ENCODE data around the gene CRYZ. TPM values are rescaled to one million over a fixed set of nuclear protein-coding genes. Genes with fewer than 3 reads are reported as not detected.
A peak's percentile ranks its signal among the peaks of the same experiment; 100 is the strongest.
"Not testable (repeated sequence)": the region's sequence is repeated elsewhere in the genome, so short reads cannot be mapped to it uniquely, and the experiment has no call there.

The CRYZ gene
- total RNA-seq, 1 donor, result 35.1 TPM

DNA sequence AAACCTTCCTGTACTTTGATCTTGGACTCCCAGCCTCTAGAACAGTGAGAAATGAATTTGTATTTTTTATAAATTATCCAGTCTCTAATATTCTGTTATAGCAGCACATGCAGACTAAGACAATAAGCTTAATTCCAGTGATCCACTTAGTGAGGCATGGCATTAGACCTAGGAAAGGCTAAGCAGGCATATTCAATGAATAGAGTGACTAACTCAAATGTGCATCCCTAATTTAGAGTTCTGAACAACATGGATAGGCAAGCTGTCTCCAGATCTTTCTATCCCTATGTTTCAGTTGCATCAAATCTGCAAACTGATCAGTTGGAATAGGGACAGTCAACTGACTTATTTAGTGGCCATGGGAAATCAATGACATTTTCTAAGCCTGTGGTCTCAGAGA lies 54.9 kb downstream of the CRYZ start:
- Histone ChIP-seq H3K4me1 (ENCODE audit: insufficient read depth, low read length) (peaks cover 2% of the 10 kb centered on the region), H3K4me2 (ENCODE audit: insufficient read depth, low read length) (no peak overlapping the region)

DNA sequence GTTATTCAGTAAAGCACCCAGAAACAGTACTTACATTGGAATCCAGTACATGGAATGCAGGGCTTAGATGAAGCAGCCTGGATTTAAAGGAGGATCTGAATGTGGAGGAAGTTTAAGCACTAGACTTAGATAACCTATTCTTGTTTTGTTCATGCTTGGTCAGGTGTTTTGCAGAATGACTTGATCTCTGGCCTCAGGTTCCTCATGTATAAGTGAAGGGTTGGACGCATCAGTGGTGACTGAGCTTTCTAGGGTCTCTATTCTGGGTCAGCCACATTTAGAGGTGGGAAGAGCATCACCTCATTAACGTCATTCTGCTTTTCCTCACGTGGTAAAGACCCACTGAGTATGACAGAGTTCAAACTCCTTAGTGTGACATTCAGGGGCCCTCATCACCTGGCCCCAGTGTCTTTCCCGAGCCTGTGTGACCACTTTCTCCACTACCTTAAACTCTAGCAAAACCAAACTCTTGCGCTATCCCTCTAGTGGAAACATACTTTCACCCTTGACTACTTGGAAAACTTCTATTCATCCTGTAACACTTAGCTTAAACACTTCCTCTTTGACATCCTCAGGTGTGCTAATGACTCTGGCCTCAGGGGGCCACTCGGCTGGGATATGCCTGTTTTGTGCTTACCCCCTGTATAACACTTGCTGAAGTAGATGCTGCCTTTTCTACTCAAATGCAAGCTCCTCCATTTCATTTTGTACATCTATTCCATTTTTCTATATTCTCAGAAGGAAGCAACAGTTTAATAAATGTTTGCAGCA lies 58.4 kb downstream of the CRYZ start:
- TF ChIP-seq CTCF (IDR thresholded peaks at IDR 0.05; ENCODE audit: extremely low read depth, low read depth, low read length), result no peak
- no peak overlapping the region for H3K27ac ChIP-seq (ENCODE audit: low read depth, low read length)
- H3K4me2 ChIP-seq (ENCODE audit: insufficient read depth, low read length), result peak overlapping the region; percentile 76
- no peaks in the 10 kb centered on the region for H3K79me2 ChIP-seq (ENCODE audit: insufficient read depth, low read length)
- peak overlapping the region; percentile 62 for H3K4me3 ChIP-seq (ENCODE audit: insufficient read depth, low read length)
- no peaks in the 10 kb centered on the region for H3K9me3 ChIP-seq (ENCODE audit: low read depth, low read length)
- no peaks in the 10 kb centered on the region for H3K27me3 ChIP-seq (ENCODE audit: insufficient read depth, low read length)
- H3K4me1 ChIP-seq (ENCODE audit: insufficient read depth, low read length), result peaks cover 2% of the 10 kb centered on the region
- H2AFZ ChIP-seq (ENCODE audit: low read length), result peak overlapping the region; percentile 83
- DNase-seq (ENCODE audit: insufficient read length, low spot score, missing footprints), result peak; percentile 42
- no peaks in the 10 kb centered on the region for H4K20me1 ChIP-seq (ENCODE audit: insufficient read depth, low read length)
- H3K36me3 ChIP-seq (ENCODE audit: insufficient read depth, low read length), result no peaks in the 10 kb centered on the region

More for the DNA sequence above, 54.9 kb downstream of the CRYZ start:
- Histone ChIP-seq H3K27ac (ENCODE audit: low read depth, low read length) (no peak overlapping the region), H3K79me2 (ENCODE audit: insufficient read depth, low read length) (no peaks in the 10 kb centered on the region), H3K36me3 (ENCODE audit: insufficient read depth, low read length) (no peaks in the 10 kb centered on the region), H3K4me3 (ENCODE audit: insufficient read depth, low read length) (no peak overlapping the region), H3K27me3 (ENCODE audit: insufficient read depth, low read length) (no peaks in the 10 kb centered on the region), H3K9me3 (ENCODE audit: low read depth, low read length) (no peaks in the 10 kb centered on the region), H4K20me1 (ENCODE audit: insufficient read depth, low read length) (no peaks in the 10 kb centered on the region), H2AFZ (ENCODE audit: low read length) (no peak overlapping the region)
- no peak for DNase-seq (ENCODE audit: insufficient read length, low spot score, missing footprints)
- no peak for TF ChIP-seq CTCF (IDR thresholded peaks at IDR 0.05; ENCODE audit: extremely low read depth, low read depth, low read length)

DNA sequence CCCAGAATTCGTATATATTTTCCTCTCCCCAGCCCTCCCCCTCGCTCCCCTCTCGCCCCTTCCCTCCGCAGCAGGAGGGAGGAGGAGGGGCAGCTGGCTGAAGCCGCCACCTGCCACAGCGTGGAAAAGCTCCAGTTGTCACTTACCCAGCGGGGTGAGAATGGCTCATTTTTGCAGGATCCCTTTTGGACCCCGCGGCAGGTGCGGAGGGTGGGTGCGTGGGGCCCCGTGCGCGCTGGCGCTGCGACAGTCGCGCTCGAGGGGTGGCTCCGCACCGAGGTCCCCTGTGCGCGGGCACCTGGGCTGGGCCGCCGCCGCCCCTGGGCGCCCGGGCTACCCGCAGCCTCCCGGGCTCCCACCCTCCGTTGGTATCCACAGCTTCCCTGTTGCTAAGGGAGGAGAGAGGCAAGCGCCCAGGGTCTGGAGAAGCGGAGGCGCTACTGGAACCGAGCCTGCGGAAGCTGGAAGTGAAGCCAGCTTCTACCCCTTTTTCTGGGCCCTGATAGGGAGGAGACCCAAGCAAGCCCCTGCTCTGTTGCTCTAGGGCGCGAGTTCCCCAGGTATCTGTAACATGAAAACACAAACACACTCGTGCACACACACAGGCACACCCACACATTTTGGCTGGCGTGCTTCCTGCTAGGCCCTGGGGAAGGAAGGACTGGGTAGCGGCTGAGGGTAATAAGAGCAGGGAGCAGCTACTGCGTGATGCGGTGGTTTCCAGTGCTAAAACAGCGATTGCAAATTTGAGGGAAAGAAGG lies 59.3 kb downstream of the CRYZ start, which contains the start of gene ERICH3:
Gene ERICH3 (minus strand): TSS at position 442 of the 761 bp plus-strand sequence. CDS start 273 bp downstream, at position 169.
- Histone ChIP-seq H3K36me3 (ENCODE audit: insufficient read depth, low read length) (no peaks in the 10 kb centered on the region), H3K4me1 (ENCODE audit: insufficient read depth, low read length) (peaks cover 2% of the 10 kb centered on the region), H3K79me2 (ENCODE audit: insufficient read depth, low read length) (no peaks in the 10 kb centered on the region), H3K4me3 (ENCODE audit: insufficient read depth, low read length) (peak within 1 kb of the TSS; percentile 62), H3K27ac (ENCODE audit: low read depth, low read length) (no peak within 1 kb of the TSS), H2AFZ (ENCODE audit: low read length) (peak within 1 kb of the TSS; percentile 83), H3K9me3 (ENCODE audit: low read depth, low read length) (no peaks in the 10 kb centered on the region), H3K27me3 (ENCODE audit: insufficient read depth, low read length) (no peaks in the 10 kb centered on the region), H4K20me1 (ENCODE audit: insufficient read depth, low read length) (no peaks in the 10 kb centered on the region), H3K4me2 (ENCODE audit: insufficient read depth, low read length) (peak within 1 kb of the TSS; percentile 76)
- DNase-seq (ENCODE audit: insufficient read length, low spot score, missing footprints), result peak; percentile 53
- TF ChIP-seq CTCF (IDR thresholded peaks at IDR 0.05; ENCODE audit: extremely low read depth, low read depth, low read length), result no peak

DNA sequence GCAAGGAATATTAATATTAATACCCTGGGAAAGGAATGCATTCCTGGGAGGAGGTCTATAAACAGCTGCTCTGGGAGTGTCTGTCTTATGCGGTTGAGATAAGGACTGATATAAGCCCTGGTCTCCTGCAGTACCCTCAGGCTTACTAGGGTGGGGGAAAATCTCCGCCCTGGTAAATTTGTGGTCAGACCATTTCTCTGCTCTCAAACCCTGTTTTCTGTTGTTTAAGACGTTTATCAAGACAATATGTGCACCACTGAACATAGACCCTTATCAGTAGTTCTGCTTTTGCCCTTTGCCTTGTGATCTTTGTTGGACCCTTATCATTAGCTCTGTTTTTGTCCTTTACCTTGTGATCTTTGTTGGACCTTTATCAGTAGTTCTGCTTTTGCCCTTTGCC lies 62.0 kb downstream of the CRYZ start:
- not testable (repeated sequence) for H4K20me1 ChIP-seq (ENCODE audit: insufficient read depth, low read length); H3K9me3 ChIP-seq (ENCODE audit: low read depth, low read length); H3K4me3 ChIP-seq (ENCODE audit: insufficient read depth, low read length); H3K27me3 ChIP-seq (ENCODE audit: insufficient read depth, low read length); H3K36me3 ChIP-seq (ENCODE audit: insufficient read depth, low read length); H3K4me2 ChIP-seq (ENCODE audit: insufficient read depth, low read length); H2AFZ ChIP-seq (ENCODE audit: low read length); H3K79me2 ChIP-seq (ENCODE audit: insufficient read depth, low read length); H3K27ac ChIP-seq (ENCODE audit: low read depth, low read length); H3K4me1 ChIP-seq (ENCODE audit: insufficient read depth, low read length); DNase-seq (ENCODE audit: insufficient read length, low spot score, missing footprints)

Other genes starting within 250 kb of the CRYZ start
- not detected in 2 replicates for gene LRRC53, start 220.4 kb downstream of the CRYZ start, total RNA-seq
- gene ERICH3, start 59.3 kb downstream of the CRYZ start, total RNA-seq, result not detected in 2 replicates
- 17.4 TPM in 2 replicates for gene TYW3, start 102 bp upstream of the CRYZ start, total RNA-seq